Vagina (tissue), 2 donors: ENCODE measurements around the gene PRICKLE2. TPM values are rescaled to one million over a fixed set of nuclear protein-coding genes. Genes with fewer than 3 reads are reported as not detected.

Experiments
- DNase-seq, 2 donors: peaks; one replicate each; pipeline ENCODE4 v3.0.0-alpha.2; 2017; ENCODE audit errors: extremely low spot score in 2 of 2
- H3K27ac ChIP-seq: fragments of 200-600 bp; sonication (generic); one replicate; pipeline ENCODE4 v1.5.1; 2019
- H3K27me3 ChIP-seq: fragments of 200-600 bp; sonication (generic); one replicate; pipeline ENCODE4 v1.5.1; 2019
- H3K36me3 ChIP-seq, 2 donors: fragments of 200-600 bp; sonication (generic); one replicate each; pipeline ENCODE4 v1.5.1; 2017 to 2019
- H3K4me1 ChIP-seq: fragments of 200-600 bp; sonication (generic); one replicate; pipeline ENCODE4 v1.5.1; 2019
- H3K4me3 ChIP-seq, 2 donors: fragments of 200-600 bp; sonication (generic); 1 replicate in 1 of 2; 2 replicates in 1 of 2; pipeline ENCODE4 v1.5.1; 2016 to 2019
- H3K9me3 ChIP-seq: fragments of 200-600 bp; sonication (generic); one replicate; pipeline ENCODE4 v1.5.1; 2019
- POLR2A ChIP-seq, 2 donors: fragments of 450-650 bp; IDR thresholded peaks; one replicate each; pipeline ENCODE4 v1.6.1; 2017; ENCODE audit warnings: antibody characterized with exemption in 2 of 2, mild to moderate bottlenecking in 2 of 2, moderate library complexity in 2 of 2
- POLR2AphosphoS5 ChIP-seq, 2 donors: sonication (generic); formaldehyde crosslinking; IDR thresholded peaks; one replicate each; pipeline ENCODE4 v1.9.0; 2017; ENCODE audit warnings: antibody characterized with exemption in 2 of 2, mild to moderate bottlenecking in 2 of 2, low read depth in 1 of 2; ENCODE audit not compliant: insufficient read depth in 1 of 2
- intact Hi-C: fragments of 100-400 bp; cut with DNase I; formaldehyde crosslinking; loops from one replicate; pipeline ENCODE4 v1.15.1; 2023
- total RNA-seq: library from RNA; depleted of rRNA; stranded (reverse); fragments of >200 nt; gene quantifications from one replicate; pipeline ENCODE4 v1.2.3, GENCODE V29; 2016
- TF ChIP-seq, protein P1 (sequence below), 3 experiments: fragments of 450-650 bp in 2 of 3; fragments of 200-600 bp in 1 of 3; sonication (generic) in 1 of 3; IDR thresholded peaks; one replicate each; pipeline ENCODE4 v1.5.1; 2017 to 2019; ENCODE audit warnings: antibody characterized with exemption in 3 of 3, mild to moderate bottlenecking in 2 of 3, moderate library complexity in 2 of 3

Gene PRICKLE2
- total RNA-seq, 1 donor from 2014 or later = 39.3 TPM

DNA sequence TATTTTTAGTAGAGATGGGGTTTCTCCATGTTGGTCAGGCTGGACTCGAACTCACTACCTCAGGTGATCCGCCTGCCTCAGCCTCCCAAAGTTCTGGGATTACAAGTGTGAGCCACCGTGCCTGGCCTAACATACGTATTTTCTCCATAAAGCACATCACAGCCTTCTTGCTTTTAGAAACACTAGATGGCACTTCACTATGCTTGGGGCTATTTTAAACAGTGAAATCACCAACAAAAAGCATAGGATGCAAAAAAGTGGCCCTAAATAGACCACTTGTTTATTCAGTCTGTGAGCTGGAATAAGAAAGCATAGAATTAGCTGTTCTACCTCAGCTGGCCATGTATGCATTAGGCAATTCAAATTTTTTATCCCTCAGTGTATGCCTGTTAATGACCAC, 46.0 kb downstream of the PRICKLE2 start:
- peaks cover 6% of the 10 kb centered on the region for H3K4me1 ChIP-seq
- no peaks in the 10 kb centered on the region for H3K36me3 ChIP-seq
- no peak for DNase-seq
- TF ChIP-seq POLR2AphosphoS5 (IDR thresholded peaks at IDR 0.05; ENCODE audit: insufficient read depth in 1 of 2, low read depth in 1 of 2) = no peak
- intact Hi-C loops = no loop called here
- H3K9me3 ChIP-seq = no peaks in the 10 kb centered on the region
- H3K4me3 ChIP-seq = no peak overlapping the region
- no peak overlapping the region for H3K27ac ChIP-seq
- no peaks in the 10 kb centered on the region for H3K27me3 ChIP-seq

GRCh38 chr3:64178419-64178818, 46.8 kb downstream of the PRICKLE2 start:
- H3K27me3 ChIP-seq = no peaks in the 10 kb centered on the region
- intact Hi-C loops = no loop called here
- no peaks in the 10 kb centered on the region for H3K36me3 ChIP-seq
- peaks cover 6% of the 10 kb centered on the region for H3K4me1 ChIP-seq
- no peaks in the 10 kb centered on the region for H3K9me3 ChIP-seq
- H3K27ac ChIP-seq = no peak overlapping the region
- H3K4me3 ChIP-seq = no peak overlapping the region
- DNase-seq = no peak
- TF ChIP-seq POLR2A (IDR thresholded peaks at IDR 0.05) = no peak
- TF ChIP-seq, protein P1, sequence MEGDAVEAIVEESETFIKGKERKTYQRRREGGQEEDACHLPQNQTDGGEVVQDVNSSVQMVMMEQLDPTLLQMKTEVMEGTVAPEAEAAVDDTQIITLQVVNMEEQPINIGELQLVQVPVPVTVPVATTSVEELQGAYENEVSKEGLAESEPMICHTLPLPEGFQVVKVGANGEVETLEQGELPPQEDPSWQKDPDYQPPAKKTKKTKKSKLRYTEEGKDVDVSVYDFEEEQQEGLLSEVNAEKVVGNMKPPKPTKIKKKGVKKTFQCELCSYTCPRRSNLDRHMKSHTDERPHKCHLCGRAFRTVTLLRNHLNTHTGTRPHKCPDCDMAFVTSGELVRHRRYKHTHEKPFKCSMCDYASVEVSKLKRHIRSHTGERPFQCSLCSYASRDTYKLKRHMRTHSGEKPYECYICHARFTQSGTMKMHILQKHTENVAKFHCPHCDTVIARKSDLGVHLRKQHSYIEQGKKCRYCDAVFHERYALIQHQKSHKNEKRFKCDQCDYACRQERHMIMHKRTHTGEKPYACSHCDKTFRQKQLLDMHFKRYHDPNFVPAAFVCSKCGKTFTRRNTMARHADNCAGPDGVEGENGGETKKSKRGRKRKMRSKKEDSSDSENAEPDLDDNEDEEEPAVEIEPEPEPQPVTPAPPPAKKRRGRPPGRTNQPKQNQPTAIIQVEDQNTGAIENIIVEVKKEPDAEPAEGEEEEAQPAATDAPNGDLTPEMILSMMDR (IDR thresholded peaks at IDR 0.05) = no peak
- TF ChIP-seq POLR2AphosphoS5 (IDR thresholded peaks at IDR 0.05; ENCODE audit: insufficient read depth in 1 of 2, low read depth in 1 of 2) = no peak

DNA sequence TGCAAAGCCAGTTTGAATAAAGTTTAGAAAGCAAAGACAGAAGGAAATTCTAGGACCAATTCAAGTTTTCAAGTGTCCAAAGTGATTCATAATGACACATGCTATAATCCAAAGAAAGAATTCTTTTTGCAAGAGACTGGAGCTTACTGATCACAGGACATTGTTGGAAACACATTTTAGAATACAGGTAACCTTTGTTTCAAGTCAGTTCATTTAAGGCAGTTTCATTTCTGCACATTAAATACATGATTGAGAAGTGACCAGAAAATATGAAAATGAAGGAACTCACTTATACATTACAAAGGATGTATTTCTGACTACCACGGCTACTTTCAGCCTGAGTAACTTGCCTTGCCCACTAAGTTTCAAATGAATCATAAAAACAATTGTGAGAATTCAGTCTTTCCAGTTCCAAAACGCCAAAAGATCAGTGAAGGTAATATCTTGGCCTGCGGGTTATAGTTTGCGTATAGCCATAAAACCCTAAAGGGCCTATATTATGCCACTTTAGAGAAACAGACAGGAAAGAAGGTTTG, 48.7 kb downstream of the PRICKLE2 start:
- Histone ChIP-seq H3K27ac (no peak overlapping the region), H3K4me1 (no peaks in the 10 kb centered on the region), H3K36me3 (no peaks in the 10 kb centered on the region), H3K4me3 (no peak overlapping the region), H3K9me3 (no peaks in the 10 kb centered on the region), H3K27me3 (no peaks in the 10 kb centered on the region)
- intact Hi-C loops = no loop called here
- TF ChIP-seq, protein P1 (IDR thresholded peaks at IDR 0.05) = no peak
- TF ChIP-seq POLR2AphosphoS5 (IDR thresholded peaks at IDR 0.05; ENCODE audit: insufficient read depth in 1 of 2, low read depth in 1 of 2) = no peak
- TF ChIP-seq POLR2A (IDR thresholded peaks at IDR 0.05) = no peak
- no peak for DNase-seq

DNA sequence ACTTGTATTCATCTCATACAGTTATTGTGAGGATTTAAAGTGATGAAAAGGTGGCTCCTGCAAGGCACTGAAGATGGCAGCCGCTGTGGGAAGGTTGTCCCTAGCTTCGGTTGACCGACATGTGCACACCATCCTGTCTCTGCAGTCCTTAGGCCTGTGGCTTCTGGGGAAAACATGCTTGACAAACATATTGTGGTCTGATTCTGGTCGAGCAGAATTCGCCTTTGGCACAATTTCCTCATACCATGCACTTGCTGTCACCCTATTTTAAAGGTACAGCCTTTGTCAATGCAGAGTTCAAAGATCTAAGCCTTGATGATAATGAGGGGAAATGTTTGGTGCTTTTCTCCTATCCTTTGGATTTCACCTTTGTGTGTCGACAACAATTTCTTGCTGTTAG, 50.9 kb downstream of the PRICKLE2 start:
- no peak for DNase-seq
- Histone ChIP-seq H3K36me3 (no peaks in the 10 kb centered on the region), H3K27me3 (no peaks in the 10 kb centered on the region), H3K27ac (no peak overlapping the region), H3K4me3 (no peak overlapping the region), H3K4me1 (no peaks in the 10 kb centered on the region), H3K9me3 (no peaks in the 10 kb centered on the region)
- intact Hi-C loops = no loop called here
- TF ChIP-seq POLR2AphosphoS5 (IDR thresholded peaks at IDR 0.05; ENCODE audit: insufficient read depth in 1 of 2, low read depth in 1 of 2) (no peak), POLR2A (IDR thresholded peaks at IDR 0.05) (no peak)
- TF ChIP-seq, protein P1 (IDR thresholded peaks at IDR 0.05) = no peak

DNA sequence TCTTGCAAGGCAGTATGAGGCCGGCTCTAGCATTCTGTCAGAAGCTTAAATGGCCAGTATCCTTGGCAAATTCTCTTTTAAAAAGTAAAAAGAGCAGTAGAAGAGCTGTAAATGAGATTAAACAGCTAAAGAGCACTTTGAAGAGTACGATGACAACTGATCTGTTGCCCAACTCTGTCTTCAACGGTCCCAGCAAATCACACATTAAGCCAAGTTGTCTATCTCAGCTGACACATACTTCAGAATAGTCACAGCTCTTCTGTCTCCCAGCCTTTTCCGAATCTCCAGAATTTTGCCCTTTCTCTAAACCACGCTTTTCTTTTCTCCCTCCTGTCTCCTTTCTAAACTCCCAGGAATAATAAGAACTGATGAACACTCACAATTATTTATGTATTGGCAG, 51.7 kb downstream of the PRICKLE2 start:
- intact Hi-C loops = no loop called here
- peaks cover 5% of the 10 kb centered on the region for H3K4me1 ChIP-seq
- H3K27me3 ChIP-seq = no peaks in the 10 kb centered on the region
- no peaks in the 10 kb centered on the region for H3K9me3 ChIP-seq
- H3K27ac ChIP-seq = no peak overlapping the region
- TF ChIP-seq POLR2AphosphoS5 (IDR thresholded peaks at IDR 0.05; ENCODE audit: insufficient read depth in 1 of 2, low read depth in 1 of 2) (no peak), POLR2A (IDR thresholded peaks at IDR 0.05) (no peak)
- TF ChIP-seq, protein P1 (IDR thresholded peaks at IDR 0.05) = no peak
- DNase-seq = no peak
- no peaks in the 10 kb centered on the region for H3K36me3 ChIP-seq
- H3K4me3 ChIP-seq = no peak overlapping the region
